Measurements from ENCODE around the gene TNFSF4.

Gene TNFSF4

DNA sequence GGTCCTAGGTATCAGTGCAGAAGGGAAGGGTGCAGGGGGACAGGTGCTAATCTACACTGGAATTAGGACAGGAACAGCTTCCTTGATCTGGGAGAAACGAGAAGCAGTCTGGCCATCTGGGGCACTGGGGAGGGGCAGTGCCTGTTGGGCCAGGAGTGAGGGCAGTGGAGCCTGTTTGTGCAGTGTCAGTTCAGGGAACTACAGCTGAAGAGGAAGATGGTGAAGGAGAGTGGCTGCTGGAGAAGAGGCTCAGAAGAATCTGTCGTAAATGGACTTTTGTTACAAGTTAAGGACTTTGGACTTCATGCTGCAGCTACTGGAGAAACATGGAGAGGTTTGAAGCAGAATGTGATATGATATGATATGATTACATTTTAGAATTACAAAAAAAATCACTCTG is 3.2 kb upstream of the TNFSF4 start:
- no peak for DNase-seq

DNA sequence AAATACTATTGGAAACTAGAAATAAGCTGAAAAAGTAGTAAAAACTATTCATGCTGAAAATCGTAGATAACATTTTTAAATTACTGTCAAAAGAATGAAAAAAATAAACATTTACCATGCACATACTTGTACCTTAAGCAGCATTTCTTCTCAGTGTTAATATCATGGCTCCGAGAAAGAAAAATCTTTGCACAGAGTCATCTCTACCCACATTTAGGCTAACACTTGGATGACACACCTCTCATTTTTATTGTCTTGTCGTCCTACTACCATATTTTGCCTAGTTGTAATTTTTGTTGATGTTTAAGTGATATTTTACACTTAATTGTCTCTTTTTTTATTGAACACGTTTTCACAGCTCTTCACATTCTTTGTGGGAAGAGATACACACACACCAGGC is 1.7 kb upstream of the TNFSF4 start:
- DNase-seq: no peak

DNA sequence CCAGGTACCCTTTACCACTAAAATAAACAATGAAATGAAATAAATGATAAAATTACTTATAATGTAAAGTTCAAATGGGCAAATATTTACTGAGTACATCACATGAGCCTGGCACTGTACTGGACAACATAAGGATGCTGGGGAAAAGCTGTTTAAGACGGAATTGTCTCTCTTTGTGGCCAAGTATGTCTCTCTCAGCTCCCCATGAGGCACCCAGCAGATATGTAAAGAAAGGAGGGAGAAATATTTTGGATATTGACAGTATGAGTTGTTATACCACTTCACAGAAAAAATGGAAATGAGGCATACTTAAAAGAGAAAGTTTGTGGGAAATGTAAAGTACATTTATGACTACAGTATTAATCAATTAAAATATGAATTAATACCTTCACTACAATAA is 1.0 kb upstream of the TNFSF4 start:
- DNase-seq: no peak

- no peak for DNase-seq
Measured at GRCh38 chr1:173205146-173206051, 1.7 kb downstream of the TNFSF4 start.

DNA sequence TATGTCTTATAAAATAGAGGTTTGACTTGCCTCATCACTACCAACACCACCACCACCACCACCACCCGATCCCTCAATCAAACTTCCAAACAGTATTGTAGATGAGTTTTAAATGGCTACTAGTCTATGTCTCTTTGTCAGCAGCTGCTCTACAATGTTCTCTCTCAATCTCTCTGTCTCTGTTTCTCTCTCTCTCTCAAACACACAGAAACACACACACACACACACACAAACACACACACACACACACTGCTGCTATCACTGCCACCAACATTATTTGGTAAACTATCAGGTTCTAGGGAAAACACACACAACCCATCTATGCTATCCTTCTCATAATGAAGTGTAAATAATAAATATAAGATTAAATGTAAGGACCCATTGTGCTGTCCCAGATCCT is 2.4 kb downstream of the TNFSF4 start:
- DNase-seq: no peak

GRCh38 chr1:173202424-173203145 is 4.5 kb downstream of the TNFSF4 start:
- peak; percentile 8 for DNase-seq

- DNase-seq: no peak
Measured at GRCh38 chr1:173201969-173202368, 5.2 kb downstream of the TNFSF4 start.

DNA sequence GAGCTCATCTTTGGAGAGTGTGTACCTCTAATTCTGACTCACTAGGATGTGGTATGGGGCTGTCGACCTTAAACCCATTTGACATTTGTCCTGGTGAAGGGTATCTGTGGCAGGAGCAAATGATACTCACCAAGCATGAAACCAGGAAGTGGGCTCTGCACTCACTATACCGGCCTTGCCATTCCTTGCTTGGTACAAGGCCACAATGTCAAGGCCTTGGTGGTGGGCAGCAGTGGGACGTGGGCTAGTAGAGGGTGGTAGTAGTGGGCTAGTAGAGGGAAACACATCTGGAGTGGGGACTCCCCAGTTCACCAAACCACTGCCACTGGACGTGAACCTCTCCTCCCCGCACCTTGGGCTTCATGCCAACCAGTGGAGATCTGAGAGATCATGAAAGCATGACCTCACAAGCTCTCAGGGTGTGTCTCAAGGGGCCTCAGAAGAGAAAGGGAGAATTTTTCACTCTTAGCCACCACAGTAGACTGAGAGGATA is 11.5 kb downstream of the TNFSF4 start:
- no peak for DNase-seq

DNA sequence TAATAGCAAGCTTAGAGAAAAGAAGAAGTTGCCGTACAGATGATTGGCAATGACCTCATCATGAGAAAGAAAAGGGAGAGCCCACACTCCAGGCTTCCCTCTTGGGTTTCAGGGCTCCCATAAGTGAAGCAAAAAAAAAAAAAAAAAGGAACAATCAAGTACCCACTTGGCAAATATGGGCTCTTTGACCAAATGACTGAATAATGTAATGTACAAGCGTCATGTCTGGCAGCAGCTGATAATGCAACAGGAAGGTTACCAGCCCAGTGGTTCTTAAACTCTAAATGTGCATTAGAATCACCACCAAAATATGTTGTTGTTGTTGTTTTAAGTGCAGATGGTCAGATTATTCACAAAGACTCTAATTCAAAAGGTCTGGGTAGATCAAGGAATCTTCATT is 13.5 kb downstream of the TNFSF4 start:
- no peak for DNase-seq

DNA sequence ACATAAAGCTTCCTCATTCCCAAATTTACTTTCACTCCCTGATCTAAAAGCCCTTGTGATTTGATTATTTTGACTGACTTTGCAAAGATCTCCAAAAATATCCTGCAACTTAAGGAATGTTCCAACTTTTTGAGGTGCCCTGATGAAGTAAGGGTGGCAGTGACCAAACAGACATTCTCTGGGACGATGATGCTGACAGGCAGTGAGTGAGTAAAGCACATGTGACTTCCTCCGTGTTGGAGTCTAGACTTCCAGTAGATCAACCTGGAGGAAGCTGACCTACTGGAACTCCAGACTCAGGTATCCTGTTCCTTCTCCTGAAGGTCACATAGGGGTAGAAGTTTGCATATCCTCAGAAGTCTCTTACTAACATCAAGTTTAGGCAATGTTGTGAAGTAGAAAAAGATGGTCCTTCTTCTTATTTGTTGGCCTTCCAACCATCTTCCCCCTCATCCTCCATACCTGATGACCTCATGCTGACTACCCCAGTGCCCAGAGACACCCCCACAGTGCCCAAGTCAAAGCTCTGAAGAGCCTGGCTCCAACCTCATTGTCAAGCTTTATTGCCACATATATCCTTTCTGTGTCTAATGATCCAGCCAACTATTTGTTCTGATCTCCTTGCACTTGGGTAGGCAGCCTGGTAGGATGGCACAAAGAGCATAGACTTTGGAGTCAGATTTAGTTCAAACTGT is 16.0 kb downstream of the TNFSF4 start:
- no peak for DNase-seq

GRCh38 chr1:173190101-173190936 is 16.8 kb downstream of the TNFSF4 start:
- peak; percentile 63 for DNase-seq

DNA sequence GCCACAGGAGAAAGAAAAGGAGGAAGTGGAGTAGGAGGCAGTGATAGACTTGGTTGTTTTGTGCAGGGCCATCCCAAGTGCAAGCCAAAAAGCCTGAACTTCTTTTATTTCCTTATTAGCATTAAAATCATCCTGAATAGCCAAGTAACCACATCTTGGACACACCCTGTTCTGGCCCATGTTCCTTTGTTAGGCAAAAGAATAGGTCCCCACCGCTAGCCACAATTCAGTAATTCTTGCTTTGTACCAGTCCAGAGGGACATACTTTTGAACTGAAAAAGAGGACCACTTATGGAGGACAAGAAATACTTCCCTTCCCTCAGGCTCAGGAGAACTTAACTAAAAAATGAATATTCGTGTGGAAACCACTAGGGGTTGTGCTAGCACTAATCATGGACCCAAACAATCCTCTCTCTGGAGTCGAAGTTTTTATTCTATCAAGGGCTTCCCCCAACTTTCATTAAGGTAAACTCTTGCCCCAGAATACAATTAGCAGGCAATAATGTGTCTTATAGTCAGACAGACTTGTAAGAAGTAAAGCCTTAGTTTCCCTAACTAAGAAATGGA is 19.4 kb downstream of the TNFSF4 start:
- DNase-seq: no peak

DNA sequence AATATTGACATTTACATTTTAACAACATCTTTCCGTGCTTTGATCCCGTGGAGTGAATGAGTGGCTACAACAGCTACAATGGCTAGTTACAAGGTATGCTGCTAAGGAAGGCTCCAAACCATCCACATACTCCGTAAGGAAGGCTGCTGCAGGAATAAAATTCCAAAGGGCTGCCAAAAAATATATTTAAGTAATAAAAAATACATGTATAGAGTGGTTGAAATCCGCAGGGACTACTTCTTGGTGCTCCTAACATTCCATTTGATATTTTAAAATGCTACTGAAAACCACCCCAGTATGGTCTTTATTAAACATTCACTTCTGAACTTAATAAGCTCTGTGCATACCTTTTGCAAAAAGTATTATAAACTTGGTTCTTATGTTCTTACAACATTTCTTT is 25.3 kb downstream of the TNFSF4 start:
- no peak for DNase-seq

DNA sequence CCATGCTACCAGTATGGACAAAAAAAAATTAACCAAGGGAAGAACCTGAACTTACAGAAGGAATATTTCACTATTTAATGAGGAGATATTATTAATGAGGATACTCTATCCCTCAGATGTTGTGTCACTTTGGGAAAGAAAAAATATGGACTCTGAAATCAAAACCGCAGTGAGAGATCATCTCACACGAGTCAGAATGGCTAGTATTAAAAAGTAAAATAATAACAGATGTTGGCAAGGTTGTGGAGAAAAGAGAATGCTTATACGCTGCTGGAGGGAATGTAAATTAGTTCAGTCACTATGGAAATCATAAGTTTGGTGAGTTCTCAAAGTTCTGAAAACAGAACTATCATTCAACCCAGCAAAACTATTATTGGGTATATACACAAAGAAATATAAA is 30.9 kb downstream of the TNFSF4 start:
- DNase-seq: no peak

GRCh38 chr1:173175514-173176145 is 31.5 kb downstream of the TNFSF4 start:
- no peak for DNase-seq

DNA sequence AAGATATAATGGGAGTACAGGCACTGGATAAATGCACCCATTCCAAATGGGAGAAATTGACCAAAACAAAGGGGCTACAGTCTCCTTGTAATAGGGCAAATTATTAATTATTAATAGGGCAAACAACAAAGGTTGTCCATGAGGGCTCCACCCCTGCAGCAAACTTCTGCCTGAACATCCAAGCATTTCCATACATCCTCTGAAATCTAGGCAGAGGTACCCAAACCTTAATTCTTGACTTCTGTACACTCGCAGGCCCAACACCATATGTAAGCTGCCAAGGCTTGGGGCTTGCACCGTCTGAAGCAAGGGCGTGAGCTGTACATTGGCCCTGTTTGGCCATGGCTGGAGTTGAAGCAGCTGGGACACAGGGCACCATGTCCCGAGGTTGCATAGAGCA is 33.7 kb downstream of the TNFSF4 start:
- DNase-seq: no peak

DNA sequence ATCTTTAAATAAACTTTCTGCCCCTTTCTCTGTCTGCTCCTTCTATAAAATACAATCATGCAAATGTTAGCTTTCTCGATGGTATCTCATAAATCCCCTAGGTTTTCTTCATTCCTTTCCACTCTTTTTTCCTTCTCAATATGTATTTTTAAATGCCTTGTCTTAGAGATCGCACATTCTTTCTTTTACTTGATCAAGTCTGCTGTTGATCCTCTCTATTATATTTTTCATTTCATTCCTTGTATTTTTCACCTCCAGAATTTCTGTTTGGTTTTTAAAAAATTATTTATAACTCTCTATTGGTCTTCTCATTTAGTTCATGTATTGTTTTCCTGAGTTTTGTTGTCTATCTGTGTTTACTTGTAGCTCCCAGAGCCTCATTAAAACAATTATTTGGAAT is 36.0 kb downstream of the TNFSF4 start:
- no peak for DNase-seq

- DNase-seq: no peak
Measured at GRCh38 chr1:173168941-173169340, 38.2 kb downstream of the TNFSF4 start.

DNA sequence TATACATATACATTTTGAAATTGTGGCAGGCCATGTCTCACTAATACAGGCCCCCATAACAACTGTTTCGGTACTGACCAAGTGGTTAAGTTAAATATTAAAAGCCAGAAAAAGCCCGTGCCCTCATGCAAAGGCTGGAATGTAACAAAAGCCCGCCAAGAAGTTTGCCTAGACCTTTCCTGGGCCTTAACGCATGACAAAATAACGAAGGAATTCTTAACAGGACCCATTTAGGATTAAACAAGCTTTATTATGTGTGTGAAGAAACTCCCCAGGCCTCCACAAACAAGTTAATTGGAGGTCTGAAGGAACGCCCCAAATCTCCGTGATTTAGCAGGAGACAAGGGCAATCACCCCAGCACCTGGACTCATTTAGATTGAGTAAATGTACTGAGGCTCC is 42.4 kb downstream of the TNFSF4 start:
- DNase-seq: no peak

DNA sequence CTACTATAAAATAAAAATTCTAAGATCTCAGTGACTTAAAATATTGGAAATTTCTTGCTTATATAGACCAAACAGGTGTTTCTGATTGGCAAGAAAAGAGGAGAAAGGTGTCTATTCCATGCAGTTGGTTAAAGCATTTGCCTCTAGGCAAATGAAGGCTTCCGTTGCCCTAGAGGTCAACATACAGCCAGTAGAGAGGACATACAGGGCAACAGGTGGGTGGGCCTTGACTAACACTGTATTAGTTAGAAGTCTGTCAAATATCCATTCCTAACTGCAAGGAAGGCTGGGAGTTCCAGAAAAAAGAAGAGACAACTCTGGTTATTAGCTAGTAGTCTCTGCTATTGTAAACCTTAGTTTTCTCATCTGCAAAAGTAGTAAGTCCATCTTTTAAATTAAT is 43.0 kb downstream of the TNFSF4 start:
- no peak for DNase-seq

GRCh38 chr1:173163222-173163621 is 43.9 kb downstream of the TNFSF4 start:
- no peak for DNase-seq

- DNase-seq: no peak
Measured at GRCh38 chr1:173162601-173163000, 44.5 kb downstream of the TNFSF4 start.
